Measurements from ENCODE around the gene CAMK2B.

Gene CAMK2B

GRCh38 chr7:44346063-44346462 is 20.7 kb upstream of the CAMK2B start:
- no peak for DNase-seq (ENCODE audit: low read depth in 2 of 2)
- no peak overlapping the region for H3K4me3 ChIP-seq (replicated peaks in 1 of 2; ENCODE audit: low read depth in 2 of 2, low read length in 2 of 2)
- TF ChIP-seq CTCF (IDR thresholded peaks at IDR 0.05; ENCODE audit: low read depth, low read length), result no peak

GRCh38 chr7:44341401-44341800 is 16.0 kb upstream of the CAMK2B start:
- H3K4me3 ChIP-seq (replicated peaks in 1 of 2; ENCODE audit: low read depth in 2 of 2, low read length in 2 of 2), result no peak overlapping the region
- TF ChIP-seq CTCF (IDR thresholded peaks at IDR 0.05; ENCODE audit: low read depth, low read length), result no peak
- DNase-seq (ENCODE audit: low read depth in 2 of 2), result no peak

GRCh38 chr7:44338600-44338999 is 13.2 kb upstream of the CAMK2B start:
- no peak for TF ChIP-seq CTCF (IDR thresholded peaks at IDR 0.05; ENCODE audit: low read depth, low read length)
- DNase-seq (ENCODE audit: low read depth in 2 of 2), result no peak
- no peak overlapping the region for H3K4me3 ChIP-seq (replicated peaks in 1 of 2; ENCODE audit: low read depth in 2 of 2, low read length in 2 of 2)

GRCh38 chr7:44336491-44336890 is 11.1 kb upstream of the CAMK2B start:
- no peak overlapping the region for H3K4me3 ChIP-seq (replicated peaks in 1 of 2; ENCODE audit: low read depth in 2 of 2, low read length in 2 of 2)
- no peak for DNase-seq (ENCODE audit: low read depth in 2 of 2)
- TF ChIP-seq CTCF (IDR thresholded peaks at IDR 0.05; ENCODE audit: low read depth, low read length), result no peak

- H3K4me3 ChIP-seq (replicated peaks in 1 of 2; ENCODE audit: low read depth in 2 of 2, low read length in 2 of 2), result no peak overlapping the region
- no peak for DNase-seq (ENCODE audit: low read depth in 2 of 2)
- no peak for TF ChIP-seq CTCF (IDR thresholded peaks at IDR 0.05; ENCODE audit: low read depth, low read length)
Measured at GRCh38 chr7:44335184-44335583, 9.8 kb upstream of the CAMK2B start.

GRCh38 chr7:44334734-44335097 is 9.3 kb upstream of the CAMK2B start:
- no peak for DNase-seq (ENCODE audit: low read depth in 2 of 2)
- TF ChIP-seq CTCF (IDR thresholded peaks at IDR 0.05; ENCODE audit: low read depth, low read length), result no peak
- no peak overlapping the region for H3K4me3 ChIP-seq (replicated peaks in 1 of 2; ENCODE audit: low read depth in 2 of 2, low read length in 2 of 2)

GRCh38 chr7:44333911-44334733 is 8.7 kb upstream of the CAMK2B start:
- TF ChIP-seq CTCF (IDR thresholded peaks at IDR 0.05; ENCODE audit: low read depth, low read length), result no peak
- peak in 1 of 2 donors; percentile 61 for DNase-seq (ENCODE audit: low read depth in 2 of 2)
- H3K4me3 ChIP-seq (replicated peaks in 1 of 2; ENCODE audit: low read depth in 2 of 2, low read length in 2 of 2), result no peak overlapping the region
